HepG2 (cell line): ENCODE results near the gene SRC. TPM values are rescaled to one million over a fixed set of nuclear protein-coding genes. Genes with fewer than 3 reads are reported as not detected.

Source experiments
- HDAC6 ChIP-seq: fragments of 200-600 bp; sonication (generic); IDR thresholded peaks from 2 replicates; pipeline ENCODE4 v1.7.0; 2017; ENCODE audit warnings: mild to moderate bottlenecking, antibody characterized with exemption, low read length, low read depth
- HMGXB4 ChIP-seq, 2 experiments: sonication (generic) in 1 of 2; formaldehyde crosslinking in 1 of 2; IDR thresholded peaks; 2 replicates each; pipeline versions ENCODE4 v1.4.0 to v1.6.1; 2018 to 2020; ENCODE audit warnings: missing genetic modification reagents in 2 of 2, borderline replicate concordance in 1 of 2, low read depth in 1 of 2, mild to moderate bottlenecking in 1 of 2, missing biosample characterization in 1 of 2
- NRL ChIP-seq: sonication (generic); formaldehyde crosslinking; IDR thresholded peaks from 2 replicates; pipeline ENCODE4 v1.5.0; 2020; ENCODE audit warnings: missing genetic modification reagents, mild to moderate bottlenecking, moderate library complexity, borderline replicate concordance
- PCBP1 ChIP-seq: fragments of 200-400 bp; formaldehyde crosslinking; IDR thresholded peaks from 2 replicates; pipeline ENCODE4 v1.6.1; 2017; ENCODE audit warnings: mild to moderate bottlenecking, low read depth, low read length, borderline replicate concordance
- SP140L ChIP-seq: sonication (generic); formaldehyde crosslinking; IDR thresholded peaks from 2 replicates; pipeline ENCODE4 v1.4.0; 2020; ENCODE audit warnings: missing genetic modification reagents, borderline replicate concordance
- SP4 ChIP-seq: sonication (generic); formaldehyde crosslinking; IDR thresholded peaks from 2 replicates; pipeline ENCODE4 v1.8.1; 2023; ENCODE audit warnings: mild to moderate bottlenecking, missing genetic modification reagents
- ZNF496 ChIP-seq: sonication (generic); formaldehyde crosslinking; IDR thresholded peaks from 2 replicates; pipeline ENCODE4 v1.8.1; 2023; ENCODE audit warnings: mild to moderate bottlenecking, moderate library complexity, missing genetic modification reagents; ENCODE audit not compliant: insufficient replicate concordance
- ZNF556 ChIP-seq: sonication (generic); formaldehyde crosslinking; IDR thresholded peaks from 2 replicates; pipeline ENCODE4 v1.4.0; 2020; ENCODE audit warnings: mild to moderate bottlenecking, missing genetic modification reagents, borderline replicate concordance
- ZNF572 ChIP-seq: sonication (generic); formaldehyde crosslinking; IDR thresholded peaks from 2 replicates; pipeline ENCODE4 v1.5.1; 2020; ENCODE audit warnings: mild to moderate bottlenecking, missing genetic modification reagents
- ZNF878 ChIP-seq: sonication (generic); formaldehyde crosslinking; IDR thresholded peaks from 2 replicates; pipeline ENCODE4 v1.8.1; 2023; ENCODE audit warnings: mild to moderate bottlenecking, missing genetic modification reagents, moderate library complexity
- polyA plus RNA-seq, 8 experiments: library from polyadenylated mRNA; depleted of rRNA in 3 of 8; stranded (reverse) in 7 of 8; unstranded in 1 of 8; fragments of >200 nt; fragmentation: Illumina TruSeq in 4 of 8; extraction: Trizol in 4 of 8; gene quantifications; 2 replicates each; pipeline versions ENCODE4 v1.2.1 to v1.2.3, GENCODE V29; 2011 to 2016; ENCODE audit warnings: low read depth in 4 of 8, missing spikeins in 1 of 8, mixed read lengths in 1 of 8; ENCODE audit not compliant: insufficient read depth in 1 of 8
- total RNA-seq, 5 experiments: library from RNA; depleted of rRNA; stranded (reverse); fragments of >200 nt; fragmentation: Illumina TruSeq; extraction: Trizol; gene quantifications; 2 replicates each; pipeline ENCODE4 v1.2.3, GENCODE V29; 2016; ENCODE audit warnings: low read depth in 1 of 5
- TF ChIP-seq, protein P1 (sequence below): sonication (generic); formaldehyde crosslinking; IDR thresholded peaks from 2 replicates; pipeline ENCODE4 v1.5.1; 2020; ENCODE audit warnings: mild to moderate bottlenecking, missing genetic modification reagents, moderate library complexity
- TF ChIP-seq, protein P2 (sequence below): sonication (generic); formaldehyde crosslinking; IDR thresholded peaks from 2 replicates; pipeline ENCODE4 v1.4.0; 2020; ENCODE audit warnings: mild to moderate bottlenecking, missing genetic modification reagents

SRC gene
- total and polyA plus RNA-seq, 2 of the 13 experiments (the other 11 are each of a cell fraction or from before 2014, with no cell fraction given), result 54.7 to 192 TPM

DNA sequence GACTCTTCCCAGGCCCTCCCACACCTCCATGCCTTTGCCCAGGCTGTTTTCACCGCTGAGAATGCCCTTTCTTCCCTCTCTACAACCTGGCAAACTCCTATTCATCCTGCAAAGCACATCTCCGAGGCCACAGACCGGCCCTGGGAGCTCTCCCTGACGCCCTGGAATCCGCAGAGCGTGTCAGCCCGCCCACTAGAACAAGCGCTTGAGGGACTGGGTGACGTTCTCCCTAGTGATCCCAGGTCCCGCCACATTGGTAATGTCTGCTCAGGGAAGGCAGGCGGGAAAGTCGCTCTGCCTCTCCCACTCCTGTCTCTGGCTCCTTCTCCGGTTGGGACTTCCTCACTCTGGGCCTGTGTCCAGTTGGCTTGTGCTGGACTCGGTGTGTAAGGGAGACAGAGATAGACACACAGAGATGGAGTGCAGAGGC, 61.6 kb downstream of the SRC start (continued):
- TF ChIP-seq HMGXB4 (CRISPR knock-in tag; IDR thresholded peaks at IDR 0.05; ENCODE audit: borderline replicate concordance in 1 of 2, low read depth in 1 of 2) (peak in 1 of 2 experiments; percentile 36; a peak in 1 of 4 replicates), HDAC6 (no peak), ZNF496 (no peak), ZNF556 (CRISPR knock-in tag) (peak; percentile 86), NRL (CRISPR knock-in tag) (no peak), PCBP1 (no peak), ZNF878 (CRISPR knock-in tag) (no peak), SP4 (CRISPR knock-in tag) (no peak; the same call in 1 of the 2 replicates), SP140L (CRISPR knock-in tag) (no peak), ZNF572 (CRISPR knock-in tag) (peak; percentile 22; the same call in 1 of the 2 replicates)
- TF ChIP-seq, protein P1, sequence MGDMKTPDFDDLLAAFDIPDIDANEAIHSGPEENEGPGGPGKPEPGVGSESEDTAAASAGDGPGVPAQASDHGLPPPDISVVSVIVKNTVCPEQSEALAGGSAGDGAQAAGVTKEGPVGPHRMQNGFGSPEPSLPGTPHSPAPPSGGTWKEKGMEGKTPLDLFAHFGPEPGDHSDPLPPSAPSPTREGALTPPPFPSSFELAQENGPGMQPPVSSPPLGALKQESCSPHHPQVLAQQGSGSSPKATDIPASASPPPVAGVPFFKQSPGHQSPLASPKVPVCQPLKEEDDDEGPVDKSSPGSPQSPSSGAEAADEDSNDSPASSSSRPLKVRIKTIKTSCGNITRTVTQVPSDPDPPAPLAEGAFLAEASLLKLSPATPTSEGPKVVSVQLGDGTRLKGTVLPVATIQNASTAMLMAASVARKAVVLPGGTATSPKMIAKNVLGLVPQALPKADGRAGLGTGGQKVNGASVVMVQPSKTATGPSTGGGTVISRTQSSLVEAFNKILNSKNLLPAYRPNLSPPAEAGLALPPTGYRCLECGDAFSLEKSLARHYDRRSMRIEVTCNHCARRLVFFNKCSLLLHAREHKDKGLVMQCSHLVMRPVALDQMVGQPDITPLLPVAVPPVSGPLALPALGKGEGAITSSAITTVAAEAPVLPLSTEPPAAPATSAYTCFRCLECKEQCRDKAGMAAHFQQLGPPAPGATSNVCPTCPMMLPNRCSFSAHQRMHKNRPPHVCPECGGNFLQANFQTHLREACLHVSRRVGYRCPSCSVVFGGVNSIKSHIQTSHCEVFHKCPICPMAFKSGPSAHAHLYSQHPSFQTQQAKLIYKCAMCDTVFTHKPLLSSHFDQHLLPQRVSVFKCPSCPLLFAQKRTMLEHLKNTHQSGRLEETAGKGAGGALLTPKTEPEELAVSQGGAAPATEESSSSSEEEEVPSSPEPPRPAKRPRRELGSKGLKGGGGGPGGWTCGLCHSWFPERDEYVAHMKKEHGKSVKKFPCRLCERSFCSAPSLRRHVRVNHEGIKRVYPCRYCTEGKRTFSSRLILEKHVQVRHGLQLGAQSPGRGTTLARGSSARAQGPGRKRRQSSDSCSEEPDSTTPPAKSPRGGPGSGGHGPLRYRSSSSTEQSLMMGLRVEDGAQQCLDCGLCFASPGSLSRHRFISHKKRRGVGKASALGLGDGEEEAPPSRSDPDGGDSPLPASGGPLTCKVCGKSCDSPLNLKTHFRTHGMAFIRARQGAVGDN (CRISPR knock-in tag), result peak; percentile 72
- TF ChIP-seq, protein P2, sequence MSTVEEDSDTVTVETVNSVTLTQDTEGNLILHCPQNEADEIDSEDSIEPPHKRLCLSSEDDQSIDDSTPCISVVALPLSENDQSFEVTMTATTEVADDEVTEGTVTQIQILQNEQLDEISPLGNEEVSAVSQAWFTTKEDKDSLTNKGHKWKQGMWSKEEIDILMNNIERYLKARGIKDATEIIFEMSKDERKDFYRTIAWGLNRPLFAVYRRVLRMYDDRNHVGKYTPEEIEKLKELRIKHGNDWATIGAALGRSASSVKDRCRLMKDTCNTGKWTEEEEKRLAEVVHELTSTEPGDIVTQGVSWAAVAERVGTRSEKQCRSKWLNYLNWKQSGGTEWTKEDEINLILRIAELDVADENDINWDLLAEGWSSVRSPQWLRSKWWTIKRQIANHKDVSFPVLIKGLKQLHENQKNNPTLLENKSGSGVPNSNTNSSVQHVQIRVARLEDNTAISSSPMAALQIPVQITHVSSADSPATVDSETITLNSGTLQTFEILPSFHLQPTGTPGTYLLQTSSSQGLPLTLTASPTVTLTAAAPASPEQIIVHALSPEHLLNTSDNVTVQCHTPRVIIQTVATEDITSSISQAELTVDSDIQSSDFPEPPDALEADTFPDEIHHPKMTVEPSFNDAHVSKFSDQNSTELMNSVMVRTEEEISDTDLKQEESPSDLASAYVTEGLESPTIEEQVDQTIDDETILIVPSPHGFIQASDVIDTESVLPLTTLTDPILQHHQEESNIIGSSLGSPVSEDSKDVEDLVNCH (CRISPR knock-in tag), result no peak
